ENCODE measurements around the gene NEDD9.

Gene NEDD9, protein sequence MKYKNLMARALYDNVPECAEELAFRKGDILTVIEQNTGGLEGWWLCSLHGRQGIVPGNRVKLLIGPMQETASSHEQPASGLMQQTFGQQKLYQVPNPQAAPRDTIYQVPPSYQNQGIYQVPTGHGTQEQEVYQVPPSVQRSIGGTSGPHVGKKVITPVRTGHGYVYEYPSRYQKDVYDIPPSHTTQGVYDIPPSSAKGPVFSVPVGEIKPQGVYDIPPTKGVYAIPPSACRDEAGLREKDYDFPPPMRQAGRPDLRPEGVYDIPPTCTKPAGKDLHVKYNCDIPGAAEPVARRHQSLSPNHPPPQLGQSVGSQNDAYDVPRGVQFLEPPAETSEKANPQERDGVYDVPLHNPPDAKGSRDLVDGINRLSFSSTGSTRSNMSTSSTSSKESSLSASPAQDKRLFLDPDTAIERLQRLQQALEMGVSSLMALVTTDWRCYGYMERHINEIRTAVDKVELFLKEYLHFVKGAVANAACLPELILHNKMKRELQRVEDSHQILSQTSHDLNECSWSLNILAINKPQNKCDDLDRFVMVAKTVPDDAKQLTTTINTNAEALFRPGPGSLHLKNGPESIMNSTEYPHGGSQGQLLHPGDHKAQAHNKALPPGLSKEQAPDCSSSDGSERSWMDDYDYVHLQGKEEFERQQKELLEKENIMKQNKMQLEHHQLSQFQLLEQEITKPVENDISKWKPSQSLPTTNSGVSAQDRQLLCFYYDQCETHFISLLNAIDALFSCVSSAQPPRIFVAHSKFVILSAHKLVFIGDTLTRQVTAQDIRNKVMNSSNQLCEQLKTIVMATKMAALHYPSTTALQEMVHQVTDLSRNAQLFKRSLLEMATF

GRCh38 chr6:11232193-11232769 lies at the start of gene NEDD9:
NEDD9 (minus strand) TSS chr6:11232668; CDS start chr6:11232515, 153 bp downstream.
- Histone ChIP-seq H3K27ac (peak within 1 kb of the TSS; percentile 16 to 87 (median 81)), H3K4me3 (peak within 1 kb of the TSS; percentile 30 to 56 (median 51))

GRCh38 chr6:11282245-11282644 lies 49.8 kb upstream of the NEDD9 start:
- H3K4me3 ChIP-seq = no peak overlapping the region
- H3K27ac ChIP-seq = no peak overlapping the region

DNA sequence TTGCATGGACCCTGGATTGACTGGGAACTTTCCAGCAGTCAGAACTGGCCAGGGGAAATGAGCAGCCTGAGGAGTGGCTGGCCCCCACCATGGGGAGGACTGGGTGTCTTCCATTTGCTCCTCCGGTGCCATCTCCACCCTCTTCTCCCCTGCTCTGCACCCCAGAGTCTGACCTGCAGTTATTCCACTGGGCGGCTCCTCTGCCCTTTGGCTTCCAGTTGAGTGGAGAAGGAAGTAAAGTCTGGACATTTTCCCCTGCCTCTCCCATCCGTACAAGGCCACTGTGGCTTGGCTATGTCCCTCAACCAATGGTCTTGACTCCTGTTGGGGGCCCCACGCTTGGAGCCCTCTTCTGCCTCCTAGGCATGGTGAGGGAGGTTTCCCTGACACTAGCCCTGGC lies 47.9 kb upstream of the NEDD9 start:
- H3K27ac ChIP-seq = no peak overlapping the region
- H3K4me3 ChIP-seq = no peak overlapping the region

GRCh38 chr6:11279284-11279689 lies 46.8 kb upstream of the NEDD9 start:
- Histone ChIP-seq H3K4me3 (no peak overlapping the region), H3K27ac (no peak overlapping the region)

DNA sequence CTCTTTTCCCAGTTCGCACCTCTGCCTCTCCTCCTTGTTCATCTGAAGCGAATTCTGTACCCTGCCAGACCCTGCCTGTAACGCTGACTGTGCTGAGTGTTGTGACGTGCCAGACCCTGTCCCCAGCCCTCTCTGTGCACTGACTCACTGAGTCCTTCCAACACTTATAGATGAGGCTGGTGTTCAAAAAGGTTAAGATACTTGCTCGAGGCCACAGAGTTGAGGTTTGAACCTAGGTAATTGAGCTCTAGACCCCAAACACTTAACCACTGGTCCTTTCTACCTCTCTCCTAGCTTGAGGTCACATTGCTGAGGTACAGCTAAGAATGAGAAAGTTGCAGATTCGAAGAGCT lies 45.7 kb upstream of the NEDD9 start:
- no peak overlapping the region for H3K4me3 ChIP-seq
- peak overlapping the region in 7 of 21 experiments; percentile 6 to 72 (median 48) for H3K27ac ChIP-seq

DNA sequence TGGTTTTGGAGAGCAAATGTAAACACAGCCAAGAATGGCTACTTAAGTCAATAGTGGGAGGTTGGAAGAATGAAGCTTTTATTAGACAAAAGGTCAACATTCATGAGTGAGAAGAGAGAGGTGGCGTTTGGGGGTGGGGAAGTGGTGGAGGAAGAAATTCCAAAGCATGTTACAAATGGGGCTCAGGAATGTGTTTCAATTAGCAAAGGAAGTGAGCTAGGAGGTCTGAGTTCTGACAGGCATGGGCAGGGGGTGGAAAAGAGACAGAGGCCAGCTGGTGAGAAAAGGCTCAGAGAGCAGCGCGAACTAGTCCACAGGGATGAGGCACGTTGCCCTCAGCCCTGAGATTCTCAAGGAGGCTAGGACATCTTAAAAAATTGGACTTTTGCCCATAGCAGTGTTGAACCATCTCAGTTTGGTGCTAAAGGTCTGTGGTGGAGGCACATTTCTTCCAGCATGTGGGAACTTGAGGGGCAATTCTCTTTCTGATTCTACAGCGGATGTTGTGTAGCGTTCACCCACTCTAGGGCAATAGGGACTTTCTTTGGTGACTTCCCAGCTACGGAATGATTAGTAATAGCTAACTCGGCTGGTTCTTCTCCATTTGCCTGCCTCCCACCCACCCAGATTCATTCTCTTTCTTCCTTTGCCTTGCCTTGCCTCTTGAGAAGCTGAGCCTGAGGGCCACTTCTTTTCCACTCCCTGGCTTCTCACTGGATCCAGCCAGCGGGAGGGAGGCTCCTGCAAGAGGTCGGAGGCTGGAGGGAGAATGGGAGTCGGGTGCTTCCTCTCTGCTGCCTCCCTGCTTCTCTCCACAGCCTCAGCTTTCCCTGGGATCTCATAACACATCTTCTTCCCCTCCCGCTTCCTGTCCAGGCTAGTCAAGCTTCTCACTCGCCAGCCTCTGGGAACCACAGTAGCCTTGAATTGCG lies 45.1 kb upstream of the NEDD9 start:
- Histone ChIP-seq H3K4me3 (no peak overlapping the region), H3K27ac (peak overlapping the region in 11 of 21 experiments; percentile 1 to 72 (median 31))

DNA sequence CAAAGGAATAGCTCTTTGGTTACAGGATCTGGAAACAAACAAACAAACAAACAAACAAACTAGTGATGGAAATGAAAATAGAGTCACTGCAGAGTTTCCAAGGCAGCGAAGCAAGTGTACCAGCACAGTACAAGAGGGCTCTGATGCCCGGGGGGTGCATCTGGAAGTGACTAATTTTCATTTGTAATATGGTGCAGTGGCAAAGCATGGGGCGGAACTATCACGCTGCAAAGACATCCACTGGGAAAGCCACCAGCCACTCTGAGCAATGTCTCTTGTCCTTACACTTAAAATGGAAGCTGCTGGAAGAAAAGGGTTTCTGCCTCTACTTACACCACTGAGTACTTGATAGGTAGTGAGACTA lies 44.4 kb upstream of the NEDD9 start:
- H3K27ac ChIP-seq = peak overlapping the region in 3 of 21 experiments; percentile 48 to 72 (median 60)
- H3K4me3 ChIP-seq = no peak overlapping the region

GRCh38 chr6:11276228-11276627 lies 43.8 kb upstream of the NEDD9 start:
- H3K27ac ChIP-seq = peak overlapping the region in 3 of 21 experiments; percentile 4 to 72 (median 5)
- no peak overlapping the region for H3K4me3 ChIP-seq

- Histone ChIP-seq H3K27ac (peak overlapping the region in 1 of 21 experiments; percentile 72), H3K4me3 (no peak overlapping the region)
Observed at GRCh38 chr6:11275598-11275997, 43.1 kb upstream of the NEDD9 start.

DNA sequence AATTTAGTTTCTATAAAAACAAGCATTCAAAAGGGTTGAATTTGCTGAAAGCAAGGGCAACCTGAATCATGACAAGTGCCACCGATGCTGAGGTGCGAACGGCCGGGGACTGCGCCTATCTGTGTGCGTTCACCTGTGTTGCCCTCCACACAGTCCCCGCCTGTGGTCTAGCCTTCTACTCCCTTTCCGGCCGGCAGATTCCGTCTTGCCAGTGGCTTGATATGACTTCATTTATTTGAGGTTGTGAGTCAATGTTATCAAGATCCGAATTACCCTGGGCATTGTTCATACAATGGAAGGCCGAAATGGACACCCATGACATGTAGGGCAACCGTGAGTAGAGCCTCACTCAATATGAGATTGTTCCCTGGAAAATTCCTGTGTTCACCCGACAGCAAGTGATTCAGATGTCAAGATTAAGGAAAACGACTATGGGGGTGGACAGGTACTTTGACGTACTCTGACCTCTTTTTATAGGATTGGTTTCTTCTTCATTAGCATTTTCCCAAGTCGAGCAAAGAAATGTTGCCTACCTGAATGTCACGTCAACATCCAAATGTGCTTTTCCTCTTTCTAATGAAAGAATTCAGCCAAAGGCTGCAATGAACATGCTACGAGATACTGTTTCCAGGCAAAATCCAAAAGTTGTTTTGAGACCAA lies 41.1 kb upstream of the NEDD9 start:
- no peak overlapping the region for H3K27ac ChIP-seq
- no peak overlapping the region for H3K4me3 ChIP-seq

- H3K27ac ChIP-seq = no peak overlapping the region
- H3K4me3 ChIP-seq = no peak overlapping the region
Observed at GRCh38 chr6:11272491-11273192, 40.2 kb upstream of the NEDD9 start.

DNA sequence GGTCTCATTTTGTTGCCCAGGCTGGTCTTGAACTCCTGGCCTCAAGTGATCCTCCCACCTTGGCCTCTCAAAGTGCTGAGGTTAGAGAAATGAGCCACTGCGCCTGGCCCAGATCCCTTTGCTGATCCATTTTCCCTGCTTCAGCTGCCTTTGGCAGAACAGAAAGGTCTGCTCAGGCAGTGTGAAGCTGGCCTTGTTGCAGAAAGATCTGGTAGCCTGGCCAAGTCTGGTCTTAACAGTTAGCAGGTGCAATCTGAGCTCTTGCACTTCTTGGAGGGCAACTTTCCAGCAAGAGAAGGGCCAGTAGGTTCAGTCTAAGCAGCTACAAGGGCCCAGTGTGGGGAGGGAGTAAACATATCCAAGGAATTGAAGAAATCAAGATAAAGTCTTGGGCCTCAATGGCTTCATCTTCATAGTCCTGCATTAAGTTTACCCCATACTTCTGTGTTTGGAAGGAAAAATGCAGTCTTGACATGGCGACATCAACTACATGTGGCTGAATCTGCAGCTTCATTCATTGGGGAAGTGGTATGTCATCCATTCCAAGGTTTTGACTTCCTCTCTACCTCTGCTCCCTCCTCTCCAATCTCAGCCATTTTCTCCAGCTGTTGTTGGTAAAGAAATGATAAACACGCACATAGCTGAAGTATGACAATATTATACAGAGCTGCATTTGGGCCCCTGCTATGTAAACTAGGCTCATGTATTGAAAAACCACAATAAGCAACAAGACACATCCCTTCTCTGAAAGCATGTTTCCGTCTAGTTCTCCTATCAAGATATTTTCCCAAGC lies 39.0 kb upstream of the NEDD9 start:
- H3K4me3 ChIP-seq = no peak overlapping the region
- no peak overlapping the region for H3K27ac ChIP-seq

- no peak overlapping the region for H3K4me3 ChIP-seq
Observed at GRCh38 chr6:11270030-11271027, 37.9 kb upstream of the NEDD9 start.

DNA sequence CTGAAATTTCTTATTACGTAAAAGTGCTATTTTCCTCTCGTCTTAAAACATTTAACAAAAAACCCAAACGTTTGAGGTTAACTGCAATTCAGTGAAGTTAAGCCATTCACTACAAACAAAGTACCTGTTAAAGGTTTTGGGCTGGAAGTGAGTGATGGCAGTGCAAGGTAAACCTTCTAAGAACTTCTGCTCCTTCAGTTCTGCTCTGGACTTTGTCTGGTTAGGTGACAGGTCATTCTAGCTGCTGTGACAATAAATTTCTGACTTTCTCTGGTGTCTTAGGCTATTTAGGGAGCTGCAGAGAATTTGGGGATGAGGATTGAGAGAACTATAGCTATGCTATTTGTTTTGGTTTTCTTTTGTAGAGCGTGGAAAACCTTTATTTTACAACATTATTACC lies 36.5 kb upstream of the NEDD9 start:
- no peak overlapping the region for H3K27ac ChIP-seq
- no peak overlapping the region for H3K4me3 ChIP-seq

More at GRCh38 chr6:11270030-11271027, 37.9 kb upstream of the NEDD9 start:
- no peak overlapping the region for H3K27ac ChIP-seq

- no peak overlapping the region for H3K4me3 ChIP-seq
- no peak overlapping the region for H3K27ac ChIP-seq
Observed at GRCh38 chr6:11266926-11267325, 34.5 kb upstream of the NEDD9 start.

DNA sequence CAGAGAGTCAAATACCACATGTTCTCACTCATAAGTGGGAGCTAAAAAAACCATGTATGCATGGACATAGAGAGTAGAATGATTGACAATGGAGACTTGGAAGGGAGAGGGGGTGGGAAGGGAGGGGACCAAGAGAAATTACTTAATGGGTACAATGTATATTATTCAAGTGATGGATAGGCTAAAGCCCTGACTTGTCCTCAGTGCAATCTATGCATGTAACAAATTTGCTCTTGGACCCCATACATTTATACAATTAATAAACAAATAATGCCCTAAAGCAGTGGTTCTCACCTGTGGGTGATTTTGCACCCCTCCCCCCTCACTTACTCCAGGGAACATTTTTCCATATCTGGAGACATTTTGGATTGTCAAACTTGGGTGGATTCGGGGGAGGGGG lies 33.5 kb upstream of the NEDD9 start:
- Histone ChIP-seq H3K4me3 (no peak overlapping the region), H3K27ac (no peak overlapping the region)
